ENCODE data around the gene KLHL10.
A peak's percentile ranks its signal among the peaks of the same experiment; 100 is the strongest.

The KLHL10 gene

GRCh38 chr17:41837761-41838538 is at the start of gene KLHL10:
TSS of gene KLHL10 (plus strand) at chr17:41837825. CDS start at chr17:41837933, 108 bp downstream.
- no peak for DNase-seq

- no peak for DNase-seq
Observed at GRCh38 chr17:41792845-41793783, 44.5 kb upstream of the KLHL10 start.

- DNase-seq, result no peak
Observed at GRCh38 chr17:41793784-41794539, 43.7 kb upstream of the KLHL10 start.

GRCh38 chr17:41794540-41794975 is 43.1 kb upstream of the KLHL10 start:
- DNase-seq, result no peak

- DNase-seq, result no peak
Observed at GRCh38 chr17:41796121-41796895, 41.3 kb upstream of the KLHL10 start.

GRCh38 chr17:41797377-41797776 is 40.2 kb upstream of the KLHL10 start:
- no peak for DNase-seq

GRCh38 chr17:41799366-41799765 is 38.3 kb upstream of the KLHL10 start:
- no peak for DNase-seq

- no peak for DNase-seq
Observed at GRCh38 chr17:41800601-41801373, 36.8 kb upstream of the KLHL10 start.

GRCh38 chr17:41801374-41802271 is 36.0 kb upstream of the KLHL10 start:
- peak in 49 of 56 donors; percentile 8 to 90 (median 59) for DNase-seq

- no peak for DNase-seq
Observed at GRCh38 chr17:41803049-41804020, 34.3 kb upstream of the KLHL10 start.

- DNase-seq, result no peak
Observed at GRCh38 chr17:41806685-41807445, 30.8 kb upstream of the KLHL10 start.

GRCh38 chr17:41810659-41811548 is 26.7 kb upstream of the KLHL10 start:
- DNase-seq, result peak in 7 of 56 donors; percentile 25 to 63 (median 43)

GRCh38 chr17:41811549-41812380 is 25.9 kb upstream of the KLHL10 start, which contains the start of gene P3H4:
TSS of gene P3H4 (minus strand) at chr17:41811949. CDS start at chr17:41811915, 34 bp downstream.
- DNase-seq, result peak in 51 of 56 donors; percentile 28 to 83 (median 63)
